GM23248 (cell line): ENCODE measurements around the gene CD86. TPM values are rescaled to one million over a fixed set of nuclear protein-coding genes. Genes with fewer than 3 reads are reported as not detected.

Experiments used
- DNase-seq: peaks from one replicate; pipeline ENCODE4 v3.0.0-alpha.2; 2015
- H2AFZ ChIP-seq: fragments of 200-600 bp; sonication (generic); 2 replicates; pipeline ENCODE4 v1.6.1; 2016; ENCODE audit warnings: antibody characterized with exemption
- H3F3A ChIP-seq: fragments of 200-600 bp; sonication (generic); 2 replicates; pipeline ENCODE4 v1.6.1; 2016; ENCODE audit warnings: mild to moderate bottlenecking, antibody characterized with exemption, mixed run types; ENCODE audit not compliant: insufficient read depth
- H3K27ac ChIP-seq: fragments of 200-600 bp; sonication (generic); 2 replicates; pipeline ENCODE4 v1.5.1; 2016; ENCODE audit warnings: mild to moderate bottlenecking
- H3K27me3 ChIP-seq: fragments of 200-600 bp; sonication (generic); replicated peaks from 2 replicates; pipeline ENCODE4 v1.6.1; 2016; ENCODE audit warnings: mild to moderate bottlenecking; ENCODE audit not compliant: insufficient read depth
- H3K36me3 ChIP-seq: fragments of 200-600 bp; sonication (generic); 2 replicates; pipeline ENCODE4 v1.6.1; 2016; ENCODE audit warnings: low read depth, mild to moderate bottlenecking
- H3K4me1 ChIP-seq: fragments of 200-600 bp; sonication (generic); 2 replicates; pipeline ENCODE4 v1.6.1; 2016; ENCODE audit warnings: mild to moderate bottlenecking; ENCODE audit not compliant: insufficient read depth
- H3K4me2 ChIP-seq: fragments of 200-600 bp; sonication (generic); one replicate; pipeline ENCODE4 v1.6.1; 2016; ENCODE audit warnings: mild to moderate bottlenecking; ENCODE audit not compliant: unreplicated experiment
- H3K4me3 ChIP-seq: fragments of 200-600 bp; sonication (generic); 2 replicates; pipeline ENCODE4 v1.5.1; 2016; ENCODE audit warnings: mild to moderate bottlenecking
- H3K79me2 ChIP-seq: fragments of 200-600 bp; sonication (generic); 2 replicates; pipeline ENCODE4 v1.6.1; 2016; ENCODE audit warnings: mild to moderate bottlenecking; ENCODE audit not compliant: insufficient read depth
- H3K9ac ChIP-seq: fragments of 200-600 bp; sonication (generic); 2 replicates; pipeline ENCODE4 v1.6.1; 2016; ENCODE audit warnings: mild to moderate bottlenecking
- H3K9me2 ChIP-seq: fragments of 200-600 bp; sonication (generic); 2 replicates; pipeline ENCODE4 v1.6.1; 2016; ENCODE audit warnings: mixed run types, mild to moderate bottlenecking, moderate library complexity; ENCODE audit not compliant: insufficient read depth
- H3K9me3 ChIP-seq: fragments of 200-600 bp; sonication (generic); one replicate; pipeline ENCODE4 v1.6.1; 2017; ENCODE audit warnings: low read depth
- H4K20me1 ChIP-seq: fragments of 200-600 bp; sonication (generic); 2 replicates; pipeline ENCODE4 v1.6.0; 2016; ENCODE audit not compliant: insufficient read depth
- EZH2 ChIP-seq: fragments of 200-600 bp; sonication (generic); IDR thresholded peaks from 2 replicates; pipeline ENCODE4 v1.6.1; 2018; ENCODE audit warnings: antibody characterized with exemption, mild to moderate bottlenecking; ENCODE audit not compliant: insufficient read depth, poor library complexity, severe bottlenecking
- EZH2phosphoT487 ChIP-seq: fragments of 200-600 bp; sonication (generic); IDR thresholded peaks from 2 replicates; pipeline ENCODE4 v1.6.1; 2018; ENCODE audit warnings: antibody characterized with exemption, moderate library complexity, mild to moderate bottlenecking, low read depth; ENCODE audit not compliant: insufficient read depth
- WGBS, 2 experiments: methylation state at CpG; one replicate each; pipeline ENCODE4 v1.1.6; 2015 to 2017; ENCODE audit warnings: low lambda C conversion rate in 2 of 2, low coverage in 1 of 2; ENCODE audit errors: missing lambda C conversion rate in 2 of 2; 5-methylcytosine and 5-hydroxymethylcytosine counted together
- in situ Hi-C: fragments of 300-500 bp; cut with MboI; formaldehyde crosslinking; loops from 2 replicates; pipeline ENCODE4 v1.15.0; 2020
- polyA plus RNA-seq: library from polyadenylated mRNA; unstranded; fragments of >200 nt; fragmentation: Nextera tagmentation; extraction: Ambion mirVana; gene quantifications from 2 replicates; pipeline ENCODE4 v1.2.1, GENCODE V29; 2016
- total RNA-seq: library from RNA; depleted of rRNA; stranded (reverse); fragments of >200 nt; shearing (Covaris generic); gene quantifications from 2 replicates; pipeline ENCODE4 v1.2.3, GENCODE V29; 2014; rRNA removed

CD86 gene
- total RNA-seq, result not detected in 2 replicates
- not detected in 2 replicates for polyA plus RNA-seq

GRCh38 chr3:122055215-122055614 is at the start of gene CD86:
Gene CD86 (plus strand): TSS chr3:122055362. CDS start chr3:122055490, 128 bp downstream.
- WGBS, 2 experiments, result 9 to 10% methylated on average over 3 of the region's 3 CpGs
- no peaks in the 10 kb centered on the region for H3K9me3 ChIP-seq
- no peaks in the 10 kb centered on the region for H3K79me2 ChIP-seq
- no peak within 1 kb of the TSS for H3K9ac ChIP-seq
- no peak within 1 kb of the TSS for H3K4me2 ChIP-seq
- H4K20me1 ChIP-seq, result no peaks in the 10 kb centered on the region
- peak; percentile 11 for DNase-seq
- H3K9me2 ChIP-seq, result no peaks in the 10 kb centered on the region
- no peaks in the 10 kb centered on the region for H3K4me1 ChIP-seq
- in situ Hi-C loops, result no loop called here
- no peaks in the 10 kb centered on the region for H3K36me3 ChIP-seq
- no peak within 1 kb of the TSS for H3K27ac ChIP-seq
- TF ChIP-seq EZH2 (no peak), EZH2phosphoT487 (no peak)
- no peak within 1 kb of the TSS for H3K4me3 ChIP-seq
- no peaks in the 10 kb centered on the region for H3F3A ChIP-seq
- H2AFZ ChIP-seq, result no peak within 1 kb of the TSS
- H3K27me3 ChIP-seq, result no peaks in the 10 kb centered on the region

- H3K36me3 ChIP-seq, result no peaks in the 10 kb centered on the region
- H2AFZ ChIP-seq, result no peak overlapping the region
- no peak for DNase-seq
- in situ Hi-C loops, result no loop called here
- no peaks in the 10 kb centered on the region for H3K79me2 ChIP-seq
- H3K27me3 ChIP-seq, result no peaks in the 10 kb centered on the region
- no peaks in the 10 kb centered on the region for H3K9me3 ChIP-seq
- TF ChIP-seq EZH2 (no peak), EZH2phosphoT487 (no peak)
- H3F3A ChIP-seq, result no peaks in the 10 kb centered on the region
- no peaks in the 10 kb centered on the region for H3K9me2 ChIP-seq
- H3K27ac ChIP-seq, result no peak overlapping the region
- H4K20me1 ChIP-seq, result no peaks in the 10 kb centered on the region
- H3K4me1 ChIP-seq, result no peaks in the 10 kb centered on the region
- WGBS, 2 experiments, result 47 to 54% methylated on average over 2 of the region's 2 CpGs
- H3K9ac ChIP-seq, result no peak overlapping the region
- H3K4me2 ChIP-seq, result no peak overlapping the region
- H3K4me3 ChIP-seq, result no peak overlapping the region
These were observed 48.9 kb upstream of the CD86 start for GRCh38 chr3:122006267-122006666.

GRCh38 chr3:122008166-122008565 is 47.0 kb upstream of the CD86 start:
- no peaks in the 10 kb centered on the region for H3K4me1 ChIP-seq
- no peak for TF ChIP-seq EZH2phosphoT487
- no peak for TF ChIP-seq EZH2
- H2AFZ ChIP-seq, result no peak overlapping the region
- no peak for DNase-seq
- 48 to 56% methylated on average over 2 of the region's 2 CpGs for WGBS, 2 experiments
- H3K27ac ChIP-seq, result no peak overlapping the region
- H4K20me1 ChIP-seq, result no peaks in the 10 kb centered on the region
- no peak overlapping the region for H3K9ac ChIP-seq
- no peaks in the 10 kb centered on the region for H3K36me3 ChIP-seq
- no peaks in the 10 kb centered on the region for H3K79me2 ChIP-seq
- in situ Hi-C loops, result no loop called here
- no peaks in the 10 kb centered on the region for H3K9me3 ChIP-seq
- no peaks in the 10 kb centered on the region for H3K27me3 ChIP-seq
- no peak overlapping the region for H3K4me3 ChIP-seq
- H3K9me2 ChIP-seq, result no peaks in the 10 kb centered on the region
- H3F3A ChIP-seq, result no peaks in the 10 kb centered on the region
- no peak overlapping the region for H3K4me2 ChIP-seq

- no peaks in the 10 kb centered on the region for H3K4me1 ChIP-seq
- no peaks in the 10 kb centered on the region for H3F3A ChIP-seq
- no peaks in the 10 kb centered on the region for H3K36me3 ChIP-seq
- H2AFZ ChIP-seq, result no peak overlapping the region
- no peak overlapping the region for H3K4me3 ChIP-seq
- H3K27me3 ChIP-seq, result no peaks in the 10 kb centered on the region
- no peaks in the 10 kb centered on the region for H3K79me2 ChIP-seq
- no peaks in the 10 kb centered on the region for H4K20me1 ChIP-seq
- no peak overlapping the region for H3K27ac ChIP-seq
- no peak overlapping the region for H3K4me2 ChIP-seq
- no peak overlapping the region for H3K9ac ChIP-seq
- DNase-seq, result no peak
- H3K9me2 ChIP-seq, result no peaks in the 10 kb centered on the region
- in situ Hi-C loops, result no loop called here
- WGBS, 2 experiments, result 39 to 43% methylated on average over 2 of the region's 2 CpGs
- TF ChIP-seq EZH2phosphoT487 (no peak), EZH2 (no peak)
- H3K9me3 ChIP-seq, result no peaks in the 10 kb centered on the region
These were observed 44.7 kb upstream of the CD86 start for GRCh38 chr3:122010506-122010905.

- TF ChIP-seq EZH2phosphoT487, result no peak
- TF ChIP-seq EZH2, result no peak
- no peaks in the 10 kb centered on the region for H3K4me1 ChIP-seq
- H3K36me3 ChIP-seq, result no peaks in the 10 kb centered on the region
- H3K9me3 ChIP-seq, result no peaks in the 10 kb centered on the region
- 3 to 11% methylated on average over 4 of the region's 4 CpGs for WGBS, 2 experiments
- H3K9me2 ChIP-seq, result no peaks in the 10 kb centered on the region
- H4K20me1 ChIP-seq, result no peaks in the 10 kb centered on the region
- no peak overlapping the region for H3K4me3 ChIP-seq
- no peak overlapping the region for H3K27ac ChIP-seq
- H3K4me2 ChIP-seq, result no peak overlapping the region
- H3K9ac ChIP-seq, result no peak overlapping the region
- no peaks in the 10 kb centered on the region for H3F3A ChIP-seq
- no peak for DNase-seq
- in situ Hi-C loops, result no loop called here
- no peak overlapping the region for H2AFZ ChIP-seq
- H3K27me3 ChIP-seq, result no peaks in the 10 kb centered on the region
- H3K79me2 ChIP-seq, result no peaks in the 10 kb centered on the region
These were observed 43.8 kb upstream of the CD86 start for GRCh38 chr3:122011396-122011795.
